Esophagus squamous epithelium (tissue), 4 donors: ENCODE results near the gene ARL6IP1.
"Not testable (repeated sequence)": the region's sequence is repeated elsewhere in the genome, so short reads cannot be mapped to it uniquely, and the experiment has no call there.

Experiments used
- POLR2A ChIP-seq, 4 donors: fragments of 450-650 bp; IDR thresholded peaks; one replicate each; pipeline ENCODE4 v1.6.1; 2017; ENCODE audit warnings: antibody characterized with exemption in 4 of 4, mild to moderate bottlenecking in 4 of 4, moderate library complexity in 3 of 4
- TF ChIP-seq, protein P1 (sequence below), 6 experiments: fragments of 450-650 bp in 4 of 6; fragments of 200-600 bp in 2 of 6; sonication (generic) in 2 of 6; IDR thresholded peaks; one replicate each; pipeline ENCODE4 v1.5.1; 2016 to 2019; ENCODE audit warnings: antibody characterized with exemption in 6 of 6, mild to moderate bottlenecking in 4 of 6, moderate library complexity in 4 of 6

DNA sequence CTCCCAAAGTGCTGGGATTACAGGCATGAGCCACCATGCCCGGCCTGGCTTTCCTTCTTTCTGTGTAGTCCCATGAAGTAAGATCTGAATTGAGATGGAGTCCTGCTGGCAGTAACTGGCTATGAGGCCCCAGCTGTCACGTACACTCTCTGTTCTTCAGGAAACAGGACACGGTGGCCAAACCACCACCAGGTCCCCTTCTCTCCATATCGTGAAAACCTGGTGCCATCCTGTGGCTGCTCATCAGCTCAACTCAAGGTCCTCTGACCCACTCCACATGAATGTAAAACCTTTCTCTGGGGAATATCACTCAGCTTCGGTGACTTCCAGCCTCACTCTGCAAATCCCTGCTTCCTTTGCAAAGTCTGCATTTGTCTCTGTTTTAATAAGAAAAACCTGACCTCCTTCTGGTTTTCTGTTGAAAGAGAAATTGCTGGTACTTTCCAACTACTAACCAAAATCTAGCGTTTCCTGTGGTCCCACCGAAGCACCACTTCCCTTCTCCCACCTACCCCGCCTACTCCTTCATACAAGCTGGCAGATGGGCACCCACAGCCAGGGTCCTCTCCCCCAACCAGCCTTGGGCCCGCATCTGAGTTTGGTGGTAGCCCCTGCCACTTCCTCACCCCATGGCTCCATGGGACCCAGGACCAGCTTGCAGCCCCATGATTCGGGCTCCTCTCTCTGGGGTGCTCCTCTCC lies 43.2 kb downstream of the ARL6IP1 start:
- TF ChIP-seq, protein P1, sequence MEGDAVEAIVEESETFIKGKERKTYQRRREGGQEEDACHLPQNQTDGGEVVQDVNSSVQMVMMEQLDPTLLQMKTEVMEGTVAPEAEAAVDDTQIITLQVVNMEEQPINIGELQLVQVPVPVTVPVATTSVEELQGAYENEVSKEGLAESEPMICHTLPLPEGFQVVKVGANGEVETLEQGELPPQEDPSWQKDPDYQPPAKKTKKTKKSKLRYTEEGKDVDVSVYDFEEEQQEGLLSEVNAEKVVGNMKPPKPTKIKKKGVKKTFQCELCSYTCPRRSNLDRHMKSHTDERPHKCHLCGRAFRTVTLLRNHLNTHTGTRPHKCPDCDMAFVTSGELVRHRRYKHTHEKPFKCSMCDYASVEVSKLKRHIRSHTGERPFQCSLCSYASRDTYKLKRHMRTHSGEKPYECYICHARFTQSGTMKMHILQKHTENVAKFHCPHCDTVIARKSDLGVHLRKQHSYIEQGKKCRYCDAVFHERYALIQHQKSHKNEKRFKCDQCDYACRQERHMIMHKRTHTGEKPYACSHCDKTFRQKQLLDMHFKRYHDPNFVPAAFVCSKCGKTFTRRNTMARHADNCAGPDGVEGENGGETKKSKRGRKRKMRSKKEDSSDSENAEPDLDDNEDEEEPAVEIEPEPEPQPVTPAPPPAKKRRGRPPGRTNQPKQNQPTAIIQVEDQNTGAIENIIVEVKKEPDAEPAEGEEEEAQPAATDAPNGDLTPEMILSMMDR (IDR thresholded peaks at IDR 0.05), result not testable (repeated sequence)
- TF ChIP-seq POLR2A (IDR thresholded peaks at IDR 0.05), result not testable (repeated sequence)
